ENCODE results near the gene ROCK2.
"Not testable (repeated sequence)": the region's sequence is repeated elsewhere in the genome, so short reads cannot be mapped to it uniquely, and the experiment has no call there.

The ROCK2 gene

DNA sequence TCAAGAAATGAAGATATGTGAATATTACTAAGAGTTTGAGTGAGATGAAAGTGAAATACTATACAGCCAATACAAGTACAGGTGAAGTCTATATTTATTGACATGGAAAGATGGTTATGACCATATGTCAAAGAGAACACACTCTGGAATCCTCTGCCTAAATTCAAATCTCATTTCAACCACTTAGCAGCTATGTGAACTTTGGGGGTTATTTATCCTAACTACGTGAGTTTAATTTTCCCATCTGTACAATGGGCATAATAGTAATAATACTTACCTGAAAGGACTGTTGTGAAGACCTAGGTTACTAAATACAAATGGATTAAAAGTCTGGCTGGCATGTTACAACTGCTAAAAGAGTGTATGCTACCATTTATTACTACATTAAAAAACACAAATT, 79.6 kb downstream of the ROCK2 start:
- DNase-seq (ENCODE audit: low read depth): no peak

- DNase-seq (ENCODE audit: low read depth): no peak
Observed at GRCh38 chr2:11264007-11264406, 80.4 kb downstream of the ROCK2 start.

DNA sequence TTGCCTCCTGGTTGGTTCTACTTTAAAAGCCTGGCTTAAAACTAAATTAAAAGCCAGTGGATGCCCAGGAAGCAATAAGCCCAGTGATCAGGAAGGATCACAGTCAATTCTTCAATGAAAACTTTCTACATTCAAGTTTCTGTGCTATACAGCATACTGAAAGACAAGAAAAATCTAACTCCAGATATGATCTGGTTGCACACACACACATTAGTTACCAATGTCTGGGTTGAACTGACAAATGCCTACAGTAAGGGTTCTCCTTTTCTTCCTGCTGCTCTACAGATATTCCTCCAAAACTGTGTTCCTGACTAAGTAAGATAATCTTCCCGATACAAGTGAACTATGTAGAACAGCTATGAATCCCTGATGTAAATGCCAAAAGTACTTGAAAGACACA, 81.3 kb downstream of the ROCK2 start:
- no peak for DNase-seq (ENCODE audit: low read depth)

GRCh38 chr2:11262438-11262837, 82.0 kb downstream of the ROCK2 start:
- not testable (repeated sequence) for DNase-seq (ENCODE audit: low read depth)

DNA sequence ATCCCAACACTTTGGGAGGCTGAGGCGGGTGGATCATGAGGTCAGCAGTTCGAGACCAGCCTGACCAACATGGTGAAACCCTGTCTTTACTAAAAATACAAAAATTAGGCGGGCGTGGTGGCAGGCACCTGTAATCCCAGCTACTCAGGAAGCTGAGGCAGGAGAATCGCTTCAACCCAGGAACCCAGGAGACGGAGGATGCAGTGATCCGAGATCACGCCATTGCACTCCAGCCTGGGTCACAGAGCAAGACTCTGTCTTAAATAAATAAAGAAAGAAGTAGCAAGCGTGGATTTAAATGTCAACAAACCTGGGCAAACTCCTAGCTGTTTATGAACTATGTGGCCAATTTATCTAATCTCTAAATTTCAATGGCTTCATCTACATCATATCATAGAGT, 82.9 kb downstream of the ROCK2 start:
- not testable (repeated sequence) for DNase-seq (ENCODE audit: low read depth)

DNA sequence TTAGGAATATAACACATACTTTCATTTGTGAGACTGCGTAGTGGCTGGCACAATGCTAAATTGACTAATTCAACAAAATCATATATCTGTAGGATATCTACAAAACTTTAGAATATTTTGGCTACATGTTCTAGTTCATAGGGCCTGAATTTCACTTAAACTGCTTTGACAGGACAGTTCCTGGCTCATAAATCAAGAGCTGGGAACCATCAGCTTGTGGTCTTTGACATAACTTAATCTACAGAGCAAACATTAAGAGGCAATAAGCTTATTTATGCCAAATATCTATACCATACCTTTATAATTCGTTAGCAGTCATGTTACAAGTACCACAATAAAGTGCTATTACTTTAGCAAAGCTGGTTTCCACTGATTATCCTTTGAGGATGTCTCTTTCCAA, 83.5 kb downstream of the ROCK2 start:
- no peak for DNase-seq (ENCODE audit: low read depth)

- DNase-seq (ENCODE audit: low read depth): no peak
Observed at GRCh38 chr2:11257964-11258363, 86.5 kb downstream of the ROCK2 start.

- DNase-seq (ENCODE audit: low read depth): no peak
Observed at GRCh38 chr2:11257078-11257477, 87.4 kb downstream of the ROCK2 start.

- no peak for DNase-seq (ENCODE audit: low read depth)
Observed at GRCh38 chr2:11256166-11256565, 88.3 kb downstream of the ROCK2 start.

- DNase-seq (ENCODE audit: low read depth): no peak
Observed at GRCh38 chr2:11254100-11254536, 90.3 kb downstream of the ROCK2 start.

GRCh38 chr2:11252458-11252857, 92.0 kb downstream of the ROCK2 start:
- not testable (repeated sequence) for DNase-seq (ENCODE audit: low read depth)

- DNase-seq (ENCODE audit: low read depth): no peak
Observed at GRCh38 chr2:11250400-11251196, 93.8 kb downstream of the ROCK2 start.

DNA sequence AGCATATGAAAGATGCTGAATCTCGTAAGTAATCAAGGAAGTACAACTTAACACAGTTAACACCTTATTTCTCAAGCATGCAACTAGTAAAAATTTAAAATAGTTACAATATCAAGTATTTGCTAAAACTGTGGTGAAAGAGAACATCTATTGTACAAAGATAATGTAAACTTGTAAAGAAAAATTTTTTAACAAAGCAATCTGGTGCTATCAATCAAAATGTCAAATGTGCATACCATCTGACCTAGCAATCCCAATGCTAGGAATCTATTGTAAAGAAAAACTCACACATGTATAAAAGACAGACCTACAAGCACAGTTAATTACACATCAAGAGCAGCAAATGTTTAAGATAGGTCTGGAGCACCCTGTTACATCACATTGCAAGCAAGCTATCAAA, 99.1 kb downstream of the ROCK2 start:
- no peak for DNase-seq (ENCODE audit: low read depth)

DNA sequence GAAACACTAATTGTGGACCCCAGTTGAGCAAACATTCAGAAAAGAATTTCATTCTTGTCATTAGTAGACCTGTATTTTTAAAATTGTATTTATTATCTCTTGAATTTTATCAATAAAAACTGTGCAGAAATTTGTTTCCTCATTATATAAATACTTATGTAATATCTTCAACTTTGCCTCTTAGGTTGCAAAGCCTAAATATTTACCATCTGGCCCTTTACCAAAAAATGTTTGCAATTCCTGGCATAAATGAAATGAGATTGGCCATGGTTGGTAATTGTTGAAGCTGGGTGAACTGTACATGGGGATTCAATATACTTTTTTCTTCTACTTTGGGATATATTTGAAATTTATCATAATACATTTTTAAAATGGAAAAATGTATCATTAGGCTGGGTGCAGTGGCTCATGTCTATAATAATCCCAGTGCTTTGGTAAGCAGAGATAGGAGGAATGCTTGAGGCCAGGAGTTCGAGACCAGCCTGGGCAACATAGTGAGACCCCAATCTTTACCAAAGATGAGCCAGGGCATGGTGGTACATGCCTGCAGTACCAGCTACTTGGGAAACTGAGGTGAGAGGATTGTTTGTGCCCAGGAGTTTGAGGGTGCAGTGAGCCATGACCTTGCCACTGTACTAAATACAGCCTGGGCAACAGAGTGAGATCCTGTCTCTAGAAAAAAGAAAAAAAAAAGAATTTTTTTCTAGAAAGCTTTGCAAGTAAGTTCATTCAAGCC, 100.2 kb downstream of the ROCK2 start:
- DNase-seq (ENCODE audit: low read depth): no peak

DNA sequence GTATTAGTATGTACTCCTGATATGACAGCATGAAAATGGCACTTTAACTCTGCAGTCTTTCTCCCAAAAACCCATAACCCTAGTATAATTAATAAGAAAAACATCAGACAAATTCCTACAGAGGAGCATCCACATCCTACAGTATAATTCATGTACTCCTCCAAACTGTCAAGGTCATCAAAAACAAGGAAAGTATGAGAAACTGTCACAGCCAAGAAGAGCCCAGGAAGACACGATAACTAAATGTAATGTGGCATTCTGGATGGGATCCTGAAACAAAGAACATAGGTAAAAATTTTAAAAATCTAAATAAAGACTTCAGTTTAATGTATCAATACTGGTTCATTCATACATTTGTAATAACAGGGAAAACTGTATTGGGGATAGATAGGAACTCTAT, 100.9 kb downstream of the ROCK2 start:
- no peak for DNase-seq (ENCODE audit: low read depth)

DNA sequence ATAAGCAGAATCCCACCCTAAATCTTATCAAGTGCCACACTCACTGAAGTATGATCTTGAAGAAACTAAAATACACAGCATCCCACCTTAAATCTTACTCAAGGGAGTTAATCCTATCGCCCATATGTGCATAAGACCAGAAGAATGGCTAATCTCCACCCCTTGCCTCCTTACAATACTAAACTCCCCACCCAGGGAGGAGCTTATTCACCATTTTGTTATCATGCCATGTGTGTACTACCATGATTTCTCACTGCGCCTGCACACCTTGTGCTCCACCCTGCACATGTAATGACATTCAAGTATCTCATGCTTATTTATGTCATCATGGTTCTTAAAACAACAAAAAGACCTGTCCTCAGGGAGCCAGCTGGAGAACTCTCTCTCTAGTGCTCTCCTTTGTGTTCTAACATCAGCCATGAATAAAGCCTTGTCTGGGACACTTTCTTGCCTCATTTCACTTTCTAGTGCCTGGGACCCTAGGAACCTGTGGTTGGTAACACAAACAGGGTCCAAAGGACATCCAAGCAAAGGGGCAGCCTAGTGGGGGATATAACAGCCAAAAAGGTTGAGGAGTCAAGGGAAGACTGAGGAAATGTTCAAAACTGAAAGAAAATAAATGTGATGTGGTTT, 101.8 kb downstream of the ROCK2 start:
- DNase-seq (ENCODE audit: low read depth): no peak

- DNase-seq (ENCODE audit: low read depth): no peak
Observed at GRCh38 chr2:11241412-11242203, 102.8 kb downstream of the ROCK2 start.

DNA sequence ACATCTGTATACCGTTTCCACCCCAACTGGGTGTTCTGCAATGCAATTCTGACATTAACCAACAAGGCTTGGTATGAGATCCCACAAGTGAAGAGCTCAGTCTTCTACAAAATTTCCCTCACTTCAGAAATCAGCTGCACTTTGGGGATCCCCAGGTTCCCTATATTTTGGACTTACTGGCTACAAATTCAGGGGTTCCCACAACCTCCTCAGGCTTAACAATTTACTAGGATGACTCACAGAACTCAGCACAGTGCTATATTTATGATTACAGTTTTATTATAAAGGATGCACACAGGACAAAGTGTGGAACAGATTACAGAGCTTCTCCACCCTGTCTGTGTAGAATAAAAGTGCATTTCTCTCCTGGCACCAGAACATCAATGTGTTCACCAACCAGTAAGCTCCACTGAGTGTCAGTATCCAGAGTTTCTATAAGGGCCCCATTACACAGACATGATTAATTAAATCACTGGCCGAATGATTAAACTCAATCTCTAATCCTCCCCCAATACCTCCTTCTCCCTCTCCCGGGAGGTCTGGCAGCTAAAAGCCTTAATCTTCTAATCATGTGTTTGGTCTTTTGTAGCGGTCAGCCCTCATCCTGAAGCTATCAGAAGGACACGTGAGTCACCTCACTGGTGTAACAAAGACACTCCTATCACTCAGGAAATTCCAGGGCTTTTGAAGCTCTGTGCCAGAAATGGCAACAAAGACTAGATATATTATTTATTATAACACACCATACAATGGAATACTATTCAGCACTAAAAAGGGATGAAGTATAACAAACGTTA, 104.6 kb downstream of the ROCK2 start:
- no peak for DNase-seq (ENCODE audit: low read depth)

DNA sequence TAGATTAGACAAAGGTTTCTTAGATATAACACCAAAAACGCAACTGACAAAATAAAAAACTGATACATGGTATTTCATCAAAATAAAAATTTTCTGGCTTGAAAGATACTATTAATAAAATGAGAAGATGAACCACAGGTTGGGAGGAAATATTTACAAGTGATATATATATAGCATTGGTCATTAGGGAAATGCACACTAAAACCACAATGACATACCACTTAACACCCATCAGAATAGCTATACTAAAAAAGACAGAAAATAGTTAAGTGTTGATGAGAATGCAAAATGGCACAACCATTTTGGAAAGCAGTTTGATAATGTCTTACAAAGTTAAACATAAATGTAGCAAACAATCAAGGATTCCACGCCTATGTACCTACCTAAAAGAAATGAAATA, 105.3 kb downstream of the ROCK2 start:
- DNase-seq (ENCODE audit: low read depth): no peak

DNA sequence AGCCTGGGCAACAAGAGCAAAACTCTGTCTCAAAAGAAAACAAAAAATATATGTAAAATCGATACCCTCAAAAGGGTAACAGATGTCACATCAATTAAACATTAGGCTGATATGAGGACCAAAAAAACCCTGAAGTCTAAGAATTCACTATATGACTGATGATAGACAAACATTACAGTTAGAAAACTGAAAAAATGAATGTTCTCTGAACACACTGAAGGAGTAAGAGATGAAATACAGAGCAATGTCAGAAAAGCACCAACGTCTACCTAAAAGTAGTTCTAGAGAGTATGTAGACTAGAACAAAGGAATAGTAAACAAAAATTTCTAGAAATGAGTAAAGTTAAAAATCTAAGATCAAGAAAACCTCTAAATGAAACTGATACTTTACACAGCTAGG, 107.3 kb downstream of the ROCK2 start:
- no peak for DNase-seq (ENCODE audit: low read depth)

DNA sequence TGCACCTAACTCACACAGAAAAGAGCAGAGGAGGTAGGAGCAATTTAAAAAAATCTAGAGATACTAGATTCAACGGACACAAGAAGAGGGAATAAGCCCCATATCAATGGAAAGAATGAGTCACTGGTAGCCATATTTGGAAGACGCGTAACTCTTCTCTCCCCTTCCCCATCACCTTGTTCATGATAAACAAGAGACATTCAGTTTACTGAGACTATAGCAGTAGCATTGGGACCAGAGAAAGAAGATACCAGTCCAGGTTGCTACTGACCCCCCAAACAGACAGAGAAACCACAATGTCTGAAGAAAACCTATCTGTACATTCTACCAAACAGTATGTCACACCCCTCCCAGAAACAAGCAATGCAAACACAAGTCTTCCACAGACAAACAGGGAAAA, 108.1 kb downstream of the ROCK2 start:
- DNase-seq (ENCODE audit: low read depth): no peak

Measured in non-pigmented ciliary epithelial cell (primary cell).